Measurements from ENCODE around the gene PHACTR4.
A peak's percentile ranks its signal among the peaks of the same experiment; 100 is the strongest.

The PHACTR4 gene

DNA sequence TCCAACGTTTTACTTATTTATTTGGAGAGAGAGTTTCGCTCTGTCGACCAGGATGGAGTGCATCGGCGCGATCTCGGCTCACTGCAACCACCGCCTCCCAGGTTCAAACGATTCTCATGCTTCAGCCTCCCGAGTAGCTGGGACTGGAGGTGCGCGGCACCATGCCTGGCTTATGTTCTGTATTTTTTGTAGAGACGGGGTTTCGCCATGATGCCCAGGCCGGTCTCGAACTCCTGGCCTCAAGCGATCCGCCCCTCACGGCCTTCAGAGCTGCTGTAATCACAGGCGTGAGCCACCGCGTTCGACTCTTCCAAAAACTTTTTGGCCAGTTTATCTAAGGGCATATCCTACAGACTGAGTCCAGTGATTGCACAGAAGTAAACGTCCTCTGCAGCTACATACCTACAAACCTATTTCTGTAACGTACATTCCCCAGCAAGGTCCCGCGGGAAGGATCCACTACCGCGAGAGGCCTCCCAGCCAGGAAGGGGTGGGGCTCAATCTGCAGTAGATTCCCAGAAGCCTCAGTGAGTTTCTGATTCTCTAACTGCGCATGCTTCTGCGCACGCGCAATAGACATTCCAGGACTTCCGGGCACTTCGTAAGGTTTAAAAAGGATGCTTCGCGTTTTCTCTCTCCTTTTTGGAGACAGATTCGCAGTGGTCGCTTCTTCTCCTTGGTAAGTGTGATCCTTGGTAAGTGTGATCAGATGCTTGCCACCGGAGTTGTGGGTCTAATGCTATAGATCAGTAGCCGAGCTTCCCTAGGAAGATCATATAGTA lies 136.1 kb downstream of the PHACTR4 start, which contains the start of gene RCC1 (continued):
- TF ChIP-seq, protein P1, sequence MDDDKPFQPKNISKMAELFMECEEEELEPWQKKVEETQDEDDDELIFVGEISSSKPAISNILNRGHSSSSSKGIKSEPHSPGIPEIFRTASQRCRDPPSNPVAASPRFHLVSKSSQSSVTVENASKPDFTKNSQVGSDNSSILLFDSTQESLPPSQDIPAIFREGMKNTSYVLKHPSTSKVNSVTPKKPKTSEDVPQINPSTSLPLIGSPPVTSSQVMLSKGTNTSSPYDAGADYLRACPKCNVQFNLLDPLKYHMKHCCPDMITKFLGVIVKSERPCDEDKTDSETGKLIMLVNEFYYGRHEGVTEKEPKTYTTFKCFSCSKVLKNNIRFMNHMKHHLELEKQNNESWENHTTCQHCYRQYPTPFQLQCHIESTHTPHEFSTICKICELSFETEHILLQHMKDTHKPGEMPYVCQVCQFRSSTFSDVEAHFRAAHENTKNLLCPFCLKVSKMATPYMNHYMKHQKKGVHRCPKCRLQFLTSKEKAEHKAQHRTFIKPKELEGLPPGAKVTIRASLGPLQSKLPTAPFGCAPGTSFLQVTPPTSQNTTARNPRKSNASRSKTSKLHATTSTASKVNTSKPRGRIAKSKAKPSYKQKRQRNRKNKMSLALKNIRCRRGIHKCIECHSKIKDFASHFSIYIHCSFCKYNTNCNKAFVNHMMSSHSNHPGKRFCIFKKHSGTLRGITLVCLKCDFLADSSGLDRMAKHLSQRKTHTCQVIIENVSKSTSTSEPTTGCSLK (tag by site-specific recombination; IDR thresholded peaks at IDR 0.05) = no peak
- TF ChIP-seq, protein P2, sequence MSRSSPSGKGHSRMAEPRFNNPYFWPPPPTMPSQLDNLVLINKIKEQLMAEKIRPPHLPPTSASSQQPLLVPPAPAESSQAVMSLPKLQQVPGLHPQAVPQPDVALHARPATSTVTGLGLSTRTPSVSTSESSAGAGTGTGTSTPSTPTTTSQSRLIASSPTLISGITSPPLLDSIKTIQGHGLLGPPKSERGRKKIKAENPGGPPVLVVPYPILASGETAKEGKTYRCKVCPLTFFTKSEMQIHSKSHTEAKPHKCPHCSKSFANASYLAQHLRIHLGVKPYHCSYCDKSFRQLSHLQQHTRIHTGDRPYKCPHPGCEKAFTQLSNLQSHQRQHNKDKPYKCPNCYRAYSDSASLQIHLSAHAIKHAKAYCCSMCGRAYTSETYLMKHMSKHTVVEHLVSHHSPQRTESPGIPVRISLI (tag by site-specific recombination; IDR thresholded peaks at IDR 0.05) = 0 out of 2 replicates have a peak, but pooled peaks have one; percentile 11
- peak; percentile 85 for TF ChIP-seq KLF8 (tag by site-specific recombination; IDR thresholded peaks at IDR 0.05)
- TF ChIP-seq KLF16 (tag by site-specific recombination; IDR thresholded peaks at IDR 0.05) = peak; percentile 48; the same call in 1 of the 2 replicates
- peak; percentile 68 for TF ChIP-seq SP7 (tag by site-specific recombination; IDR thresholded peaks at IDR 0.05)
- no peak for TF ChIP-seq ZNF837 (tag by site-specific recombination; IDR thresholded peaks at IDR 0.05)
- TF ChIP-seq SP3 (tag by site-specific recombination; IDR thresholded peaks at IDR 0.05) = peak; percentile 76
- peak; percentile 6; the same call in 1 of the 2 replicates for TF ChIP-seq KLF1 (tag by site-specific recombination; IDR thresholded peaks at IDR 0.05)
- peak; percentile 84 for TF ChIP-seq ZNF501 (tag by site-specific recombination; IDR thresholded peaks at IDR 0.05)
- TF ChIP-seq, protein P3, sequence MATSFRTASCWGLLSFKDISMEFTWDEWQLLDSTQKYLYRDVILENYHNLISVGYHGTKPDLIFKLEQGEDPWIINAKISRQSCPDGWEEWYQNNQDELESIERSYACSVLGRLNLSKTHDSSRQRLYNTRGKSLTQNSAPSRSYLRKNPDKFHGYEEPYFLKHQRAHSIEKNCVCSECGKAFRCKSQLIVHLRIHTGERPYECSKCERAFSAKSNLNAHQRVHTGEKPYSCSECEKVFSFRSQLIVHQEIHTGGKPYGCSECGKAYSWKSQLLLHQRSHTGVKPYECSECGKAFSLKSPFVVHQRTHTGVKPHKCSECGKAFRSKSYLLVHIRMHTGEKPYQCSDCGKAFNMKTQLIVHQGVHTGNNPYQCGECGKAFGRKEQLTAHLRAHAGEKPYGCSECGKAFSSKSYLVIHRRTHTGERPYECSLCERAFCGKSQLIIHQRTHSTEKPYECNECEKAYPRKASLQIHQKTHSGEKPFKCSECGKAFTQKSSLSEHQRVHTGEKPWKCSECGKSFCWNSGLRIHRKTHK (tag by site-specific recombination; IDR thresholded peaks at IDR 0.05) = no peak
- TF ChIP-seq ZNF184 (tag by site-specific recombination; IDR thresholded peaks at IDR 0.05) = 0 out of 2 replicates have a peak, but pooled peaks have one; percentile 16
- TF ChIP-seq ZNF133 (tag by site-specific recombination; IDR thresholded peaks at IDR 0.05) = no peak
- TF ChIP-seq, protein P4, sequence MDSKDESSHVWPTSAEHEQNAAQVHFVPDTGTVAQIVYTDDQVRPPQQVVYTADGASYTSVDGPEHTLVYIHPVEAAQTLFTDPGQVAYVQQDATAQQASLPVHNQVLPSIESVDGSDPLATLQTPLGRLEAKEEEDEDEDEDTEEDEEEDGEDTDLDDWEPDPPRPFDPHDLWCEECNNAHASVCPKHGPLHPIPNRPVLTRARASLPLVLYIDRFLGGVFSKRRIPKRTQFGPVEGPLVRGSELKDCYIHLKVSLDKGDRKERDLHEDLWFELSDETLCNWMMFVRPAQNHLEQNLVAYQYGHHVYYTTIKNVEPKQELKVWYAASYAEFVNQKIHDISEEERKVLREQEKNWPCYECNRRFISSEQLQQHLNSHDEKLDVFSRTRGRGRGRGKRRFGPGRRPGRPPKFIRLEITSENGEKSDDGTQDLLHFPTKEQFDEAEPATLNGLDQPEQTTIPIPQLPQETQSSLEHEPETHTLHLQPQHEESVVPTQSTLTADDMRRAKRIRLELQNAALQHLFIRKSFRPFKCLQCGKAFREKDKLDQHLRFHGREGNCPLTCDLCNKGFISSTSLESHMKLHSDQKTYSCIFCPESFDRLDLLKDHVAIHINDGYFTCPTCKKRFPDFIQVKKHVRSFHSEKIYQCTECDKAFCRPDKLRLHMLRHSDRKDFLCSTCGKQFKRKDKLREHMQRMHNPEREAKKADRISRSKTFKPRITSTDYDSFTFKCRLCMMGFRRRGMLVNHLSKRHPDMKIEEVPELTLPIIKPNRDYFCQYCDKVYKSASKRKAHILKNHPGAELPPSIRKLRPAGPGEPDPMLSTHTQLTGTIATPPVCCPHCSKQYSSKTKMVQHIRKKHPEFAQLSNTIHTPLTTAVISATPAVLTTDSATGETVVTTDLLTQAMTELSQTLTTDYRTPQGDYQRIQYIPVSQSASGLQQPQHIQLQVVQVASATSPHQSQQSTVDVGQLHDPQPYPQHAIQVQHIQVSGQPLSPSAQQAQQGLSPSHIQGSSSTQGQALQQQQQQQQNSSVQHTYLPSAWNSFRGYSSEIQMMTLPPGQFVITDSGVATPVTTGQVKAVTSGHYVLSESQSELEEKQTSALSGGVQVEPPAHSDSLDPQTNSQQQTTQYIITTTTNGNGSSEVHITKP (tag by site-specific recombination; IDR thresholded peaks at IDR 0.05) = peak; percentile 69
- TF ChIP-seq, protein P5, sequence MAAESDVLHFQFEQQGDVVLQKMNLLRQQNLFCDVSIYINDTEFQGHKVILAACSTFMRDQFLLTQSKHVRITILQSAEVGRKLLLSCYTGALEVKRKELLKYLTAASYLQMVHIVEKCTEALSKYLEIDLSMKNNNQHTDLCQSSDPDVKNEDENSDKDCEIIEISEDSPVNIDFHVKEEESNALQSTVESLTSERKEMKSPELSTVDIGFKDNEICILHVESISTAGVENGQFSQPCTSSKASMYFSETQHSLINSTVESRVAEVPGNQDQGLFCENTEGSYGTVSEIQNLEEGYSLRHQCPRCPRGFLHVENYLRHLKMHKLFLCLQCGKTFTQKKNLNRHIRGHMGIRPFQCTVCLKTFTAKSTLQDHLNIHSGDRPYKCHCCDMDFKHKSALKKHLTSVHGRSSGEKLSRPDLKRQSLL (tag by site-specific recombination; IDR thresholded peaks at IDR 0.05) = no peak
- no peak for TF ChIP-seq ZNF626 (tag by site-specific recombination; IDR thresholded peaks at IDR 0.05)
- no peak for TF ChIP-seq ZBTB1 (tag by site-specific recombination; IDR thresholded peaks at IDR 0.05)
- TF ChIP-seq, protein P6, sequence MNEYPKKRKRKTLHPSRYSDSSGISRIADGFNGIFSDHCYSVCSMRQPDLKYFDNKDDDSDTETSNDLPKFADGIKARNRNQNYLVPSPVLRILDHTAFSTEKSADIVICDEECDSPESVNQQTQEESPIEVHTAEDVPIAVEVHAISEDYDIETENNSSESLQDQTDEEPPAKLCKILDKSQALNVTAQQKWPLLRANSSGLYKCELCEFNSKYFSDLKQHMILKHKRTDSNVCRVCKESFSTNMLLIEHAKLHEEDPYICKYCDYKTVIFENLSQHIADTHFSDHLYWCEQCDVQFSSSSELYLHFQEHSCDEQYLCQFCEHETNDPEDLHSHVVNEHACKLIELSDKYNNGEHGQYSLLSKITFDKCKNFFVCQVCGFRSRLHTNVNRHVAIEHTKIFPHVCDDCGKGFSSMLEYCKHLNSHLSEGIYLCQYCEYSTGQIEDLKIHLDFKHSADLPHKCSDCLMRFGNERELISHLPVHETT (tag by site-specific recombination; IDR thresholded peaks at IDR 0.05) = 0 out of 2 replicates have a peak, but pooled peaks have one; percentile 22
- peak; percentile 94 for TF ChIP-seq TRIM28 (IDR thresholded peaks at IDR 0.05; ENCODE audit: borderline replicate concordance, low read length)
- TF ChIP-seq ZNF791 (tag by site-specific recombination; IDR thresholded peaks at IDR 0.05) = no peak
- no peak for TF ChIP-seq ZNF239 (tag by site-specific recombination; IDR thresholded peaks at IDR 0.05)
- TF ChIP-seq ZNF521 (tag by site-specific recombination; IDR thresholded peaks at IDR 0.05) = no peak
- TF ChIP-seq, protein P7, sequence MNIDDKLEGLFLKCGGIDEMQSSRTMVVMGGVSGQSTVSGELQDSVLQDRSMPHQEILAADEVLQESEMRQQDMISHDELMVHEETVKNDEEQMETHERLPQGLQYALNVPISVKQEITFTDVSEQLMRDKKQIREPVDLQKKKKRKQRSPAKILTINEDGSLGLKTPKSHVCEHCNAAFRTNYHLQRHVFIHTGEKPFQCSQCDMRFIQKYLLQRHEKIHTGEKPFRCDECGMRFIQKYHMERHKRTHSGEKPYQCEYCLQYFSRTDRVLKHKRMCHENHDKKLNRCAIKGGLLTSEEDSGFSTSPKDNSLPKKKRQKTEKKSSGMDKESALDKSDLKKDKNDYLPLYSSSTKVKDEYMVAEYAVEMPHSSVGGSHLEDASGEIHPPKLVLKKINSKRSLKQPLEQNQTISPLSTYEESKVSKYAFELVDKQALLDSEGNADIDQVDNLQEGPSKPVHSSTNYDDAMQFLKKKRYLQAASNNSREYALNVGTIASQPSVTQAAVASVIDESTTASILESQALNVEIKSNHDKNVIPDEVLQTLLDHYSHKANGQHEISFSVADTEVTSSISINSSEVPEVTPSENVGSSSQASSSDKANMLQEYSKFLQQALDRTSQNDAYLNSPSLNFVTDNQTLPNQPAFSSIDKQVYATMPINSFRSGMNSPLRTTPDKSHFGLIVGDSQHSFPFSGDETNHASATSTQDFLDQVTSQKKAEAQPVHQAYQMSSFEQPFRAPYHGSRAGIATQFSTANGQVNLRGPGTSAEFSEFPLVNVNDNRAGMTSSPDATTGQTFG (tag by site-specific recombination; IDR thresholded peaks at IDR 0.05; ENCODE audit: borderline replicate concordance) = no peak
- no peak for TF ChIP-seq SCRT2 (tag by site-specific recombination; IDR thresholded peaks at IDR 0.05)
- TF ChIP-seq ZNF121 (tag by site-specific recombination; IDR thresholded peaks at IDR 0.05) = no peak

Data from HEK293 (cell line).